ENCODE results near the gene STK32A.

STK32A gene

GRCh38 chr5:147403651-147404640 lies 169.1 kb downstream of the STK32A start:
- no peak overlapping the region for H3K4me3 ChIP-seq (ENCODE audit: low read depth, low read length)
- no peak for TF ChIP-seq CTCF (IDR thresholded peaks at IDR 0.05; ENCODE audit: insufficient read depth, low read depth, low read length, missing control alignments)
- peak; percentile 89 for DNase-seq (ENCODE audit: low read depth)

- TF ChIP-seq CTCF (IDR thresholded peaks at IDR 0.05; ENCODE audit: insufficient read depth, low read depth, low read length, missing control alignments), result no peak
- no peak overlapping the region for H3K4me3 ChIP-seq (ENCODE audit: low read depth, low read length)
- DNase-seq (ENCODE audit: low read depth), result peak; percentile 23
Observed at GRCh38 chr5:147404706-147405105, 169.9 kb downstream of the STK32A start.

- no peak overlapping the region for H3K4me3 ChIP-seq (ENCODE audit: low read depth, low read length)
- TF ChIP-seq CTCF (IDR thresholded peaks at IDR 0.05; ENCODE audit: insufficient read depth, low read depth, low read length, missing control alignments), result no peak
- no peak for DNase-seq (ENCODE audit: low read depth)
Observed at GRCh38 chr5:147406636-147407035, 171.8 kb downstream of the STK32A start.

GRCh38 chr5:147407094-147407681 lies 172.4 kb downstream of the STK32A start:
- H3K4me3 ChIP-seq (ENCODE audit: low read depth, low read length), result no peak overlapping the region
- no peak for TF ChIP-seq CTCF (IDR thresholded peaks at IDR 0.05; ENCODE audit: insufficient read depth, low read depth, low read length, missing control alignments)
- peak; percentile 17 for DNase-seq (ENCODE audit: low read depth)

GRCh38 chr5:147408980-147409379 lies 174.2 kb downstream of the STK32A start:
- no peak overlapping the region for H3K4me3 ChIP-seq (ENCODE audit: low read depth, low read length)
- no peak for TF ChIP-seq CTCF (IDR thresholded peaks at IDR 0.05; ENCODE audit: insufficient read depth, low read depth, low read length, missing control alignments)

GRCh38 chr5:147410496-147411358 lies 175.9 kb downstream of the STK32A start:
- no peak for TF ChIP-seq CTCF (IDR thresholded peaks at IDR 0.05; ENCODE audit: insufficient read depth, low read depth, low read length, missing control alignments)
- no peak overlapping the region for H3K4me3 ChIP-seq (ENCODE audit: low read depth, low read length)
- DNase-seq (ENCODE audit: low read depth), result no peak

More at GRCh38 chr5:147408980-147409379, 174.2 kb downstream of the STK32A start:
- no peak for DNase-seq (ENCODE audit: low read depth)
